K562 (cell line): ENCODE results near the gene KRTAP5-6.

Source experiments
- TF ChIP-seq, protein P1 (sequence below): fragments of 250-450 bp; sonication (Bioruptor Pico); IDR thresholded peaks from 2 replicates; pipeline ENCODE4 v1.4.0; 2020
- TF ChIP-seq, protein P2 (sequence below), 3 experiments: IDR thresholded peaks in 2 of 3; conservative IDR thresholded peaks in 1 of 3; 2 replicates each; pipeline ENCODE4 v1.5.1; 2011 to 2012; ENCODE audit warnings: low read length in 3 of 3, mild to moderate bottlenecking in 3 of 3, control low read depth in 2 of 3, improper control_type of control experiment in 1 of 3, inconsistent platforms in 1 of 3, low read depth in 1 of 3, mixed read lengths in 1 of 3, moderate library complexity in 1 of 3; ENCODE audit not compliant: insufficient read depth in 2 of 3

GRCh38 chr11:1739576-1739975 is 42.6 kb downstream of the KRTAP5-6 start:
- TF ChIP-seq, protein P1, sequence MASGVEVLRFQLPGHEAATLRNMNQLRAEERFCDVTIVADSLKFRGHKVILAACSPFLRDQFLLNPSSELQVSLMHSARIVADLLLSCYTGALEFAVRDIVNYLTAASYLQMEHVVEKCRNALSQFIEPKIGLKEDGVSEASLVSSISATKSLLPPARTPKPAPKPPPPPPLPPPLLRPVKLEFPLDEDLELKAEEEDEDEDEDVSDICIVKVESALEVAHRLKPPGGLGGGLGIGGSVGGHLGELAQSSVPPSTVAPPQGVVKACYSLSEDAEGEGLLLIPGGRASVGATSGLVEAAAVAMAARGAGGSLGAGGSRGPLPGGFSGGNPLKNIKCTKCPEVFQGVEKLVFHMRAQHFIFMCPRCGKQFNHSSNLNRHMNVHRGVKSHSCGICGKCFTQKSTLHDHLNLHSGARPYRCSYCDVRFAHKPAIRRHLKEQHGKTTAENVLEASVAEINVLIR, result no peak
- TF ChIP-seq, protein P2, sequence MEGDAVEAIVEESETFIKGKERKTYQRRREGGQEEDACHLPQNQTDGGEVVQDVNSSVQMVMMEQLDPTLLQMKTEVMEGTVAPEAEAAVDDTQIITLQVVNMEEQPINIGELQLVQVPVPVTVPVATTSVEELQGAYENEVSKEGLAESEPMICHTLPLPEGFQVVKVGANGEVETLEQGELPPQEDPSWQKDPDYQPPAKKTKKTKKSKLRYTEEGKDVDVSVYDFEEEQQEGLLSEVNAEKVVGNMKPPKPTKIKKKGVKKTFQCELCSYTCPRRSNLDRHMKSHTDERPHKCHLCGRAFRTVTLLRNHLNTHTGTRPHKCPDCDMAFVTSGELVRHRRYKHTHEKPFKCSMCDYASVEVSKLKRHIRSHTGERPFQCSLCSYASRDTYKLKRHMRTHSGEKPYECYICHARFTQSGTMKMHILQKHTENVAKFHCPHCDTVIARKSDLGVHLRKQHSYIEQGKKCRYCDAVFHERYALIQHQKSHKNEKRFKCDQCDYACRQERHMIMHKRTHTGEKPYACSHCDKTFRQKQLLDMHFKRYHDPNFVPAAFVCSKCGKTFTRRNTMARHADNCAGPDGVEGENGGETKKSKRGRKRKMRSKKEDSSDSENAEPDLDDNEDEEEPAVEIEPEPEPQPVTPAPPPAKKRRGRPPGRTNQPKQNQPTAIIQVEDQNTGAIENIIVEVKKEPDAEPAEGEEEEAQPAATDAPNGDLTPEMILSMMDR (IDR thresholded peaks at IDR 0.05 in 2 of 3, conservative IDR thresholded peaks at IDR 0.05 in 1 of 3; ENCODE audit: insufficient read depth in 2 of 3, low read depth in 1 of 3, low read length in 3 of 3), result no peak
